Activated CD8-positive, alpha-beta T cell treated with anti-CD3 and anti-CD28 coated beads for 36 hours (primary cell): ENCODE measurements around the gene KCNAB1. TPM values are rescaled to one million over a fixed set of nuclear protein-coding genes. Genes with fewer than 3 reads are reported as not detected.

Experiments used
- ATAC-seq: fragments of 200-7000 bp; cut with Tn5 transposase; one replicate; pipeline ENCODE4 v1.10.0; 2021; ENCODE audit warnings: mild to moderate bottlenecking, moderate library complexity
- CTCF ChIA-PET: fragments of 350-600 bp; sonication (Branson Sonifier 250); formaldehyde crosslinking; loops from one replicate; lab custom pipeline; 2021; ENCODE audit warnings: antibody characterized with exemption; lab: Charles Lee
- POLR2A ChIA-PET: fragments of 350-600 bp; sonication (Branson Sonifier 250); formaldehyde crosslinking; loops from one replicate; lab custom pipeline; 2021; ENCODE audit warnings: antibody characterized with exemption; lab: Charles Lee
- DNase-seq: peaks from one replicate; pipeline ENCODE4 v3.0.0-alpha.2; 2020
- H3K27ac Mint-ChIP-seq: one replicate; pipeline ENCODE4 v1.8.0; 2021; ENCODE audit warnings: mild to moderate bottlenecking, mixed read lengths
- H3K27me3 Mint-ChIP-seq: one replicate; pipeline ENCODE4 v1.8.0; 2021; ENCODE audit warnings: mixed read lengths
- H3K36me3 Mint-ChIP-seq: one replicate; pipeline ENCODE4 v1.8.0; 2021; ENCODE audit warnings: low read depth, mixed read lengths
- H3K4me1 Mint-ChIP-seq: one replicate; pipeline ENCODE4 v1.8.0; 2021; ENCODE audit warnings: low read depth, mixed read lengths
- H3K4me3 Mint-ChIP-seq: one replicate; pipeline ENCODE4 v1.8.0; 2021; ENCODE audit warnings: mild to moderate bottlenecking, moderate library complexity, mixed read lengths
- H3K9me3 Mint-ChIP-seq: one replicate; pipeline ENCODE4 v1.8.0; 2021; ENCODE audit warnings: mixed read lengths
- CTCF ChIP-seq: fragments of 200-600 bp; IDR thresholded peaks from one replicate; pipeline ENCODE4 v1.8.0; 2022; ENCODE audit warnings: antibody characterized with exemption, mild to moderate bottlenecking
- intact Hi-C: fragments of 100-400 bp; cut with micrococcal nuclease; formaldehyde crosslinking; loops from one replicate; pipeline ENCODE4 v1.10.0; 2022
- total RNA-seq, 2 experiments: library from RNA; stranded (reverse); gene quantifications; one replicate each; pipeline ENCODE4 v1.2.3, GENCODE V29; 2021

The KCNAB1 gene
- total RNA-seq, 2 experiments from 2014 or later = not detected

DNA sequence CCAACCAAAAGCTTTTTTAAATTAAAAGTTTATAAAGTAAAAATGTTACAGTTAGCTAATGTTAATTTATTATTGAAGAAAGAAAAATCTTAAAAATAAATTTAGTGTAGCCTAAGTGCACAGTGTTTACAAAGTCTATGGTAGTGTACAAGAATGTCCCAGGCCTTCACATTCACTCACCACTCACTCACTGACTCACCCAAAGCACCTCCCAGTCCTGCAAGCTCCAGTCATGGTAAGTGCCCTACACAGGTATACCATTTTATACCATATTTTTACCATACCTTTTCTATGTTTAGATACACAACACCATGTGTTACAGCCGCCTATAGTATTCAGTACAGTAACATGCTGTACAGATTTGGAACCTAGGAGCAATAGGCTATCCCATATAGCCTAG, 405.4 kb downstream of the KCNAB1 start:
- peaks cover 16% of the 10 kb centered on the region for H3K4me1 Mint-ChIP-seq
- no peak for TF ChIP-seq CTCF
- ATAC-seq (no peak), DNase-seq (no peak)
- ChIA-PET POLR2A (interaction anchor here (0.9 kb wide), 1 partner anchor 11 kb away, joined by 3 read pairs; no protein-coding TSS in a partner anchor), CTCF (interaction anchor here (2.0 to 3.1 kb wide), 2 partner anchors 16 to 375 kb away, joined by 5 to 13 read pairs; no protein-coding TSS in a partner anchor)
- intact Hi-C loops = no loop called here
- H3K27ac Mint-ChIP-seq = no peak overlapping the region
- H3K9me3 Mint-ChIP-seq = no peaks in the 10 kb centered on the region
- H3K36me3 Mint-ChIP-seq = peaks cover 6% of the 10 kb centered on the region
- no peak overlapping the region for H3K4me3 Mint-ChIP-seq
- peaks cover 11% of the 10 kb centered on the region for H3K27me3 Mint-ChIP-seq

GRCh38 chr3:156527060-156527459, 406.7 kb downstream of the KCNAB1 start:
- CTCF ChIA-PET = interaction anchor here (1.5 kb wide), 1 partner anchor 375 kb away, joined by 4 read pairs; no protein-coding TSS in a partner anchor
- H3K9me3 Mint-ChIP-seq = no peaks in the 10 kb centered on the region
- intact Hi-C loops = no loop called here
- DNase-seq = no peak
- peaks cover 6% of the 10 kb centered on the region for H3K36me3 Mint-ChIP-seq
- no peak overlapping the region for H3K4me3 Mint-ChIP-seq
- no peak for TF ChIP-seq CTCF
- POLR2A ChIA-PET = no interaction called here
- H3K4me1 Mint-ChIP-seq = peaks cover 16% of the 10 kb centered on the region
- H3K27ac Mint-ChIP-seq = no peak overlapping the region
- H3K27me3 Mint-ChIP-seq = peaks cover 9% of the 10 kb centered on the region
- ATAC-seq = no peak

DNA sequence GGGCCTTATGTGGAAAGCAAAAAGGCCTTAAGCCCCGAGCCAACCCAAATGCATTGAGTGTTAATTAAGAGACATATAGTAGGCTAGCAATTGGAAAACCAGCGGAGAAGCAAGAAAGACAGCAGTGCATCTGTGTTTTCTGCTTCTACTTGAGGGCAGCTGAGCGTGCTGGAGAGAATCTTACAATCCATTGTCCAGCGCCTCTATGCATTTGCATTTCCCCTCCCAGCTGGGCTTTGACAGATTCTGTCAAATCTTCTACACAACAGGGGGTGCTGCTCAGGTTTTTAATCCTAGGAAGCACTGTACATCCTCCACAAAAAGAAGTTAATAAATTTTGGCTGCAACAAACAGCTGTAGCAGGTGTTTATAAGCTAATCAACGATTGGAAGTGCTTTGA, 410.6 kb downstream of the KCNAB1 start:
- ATAC-seq (no peak), DNase-seq (no peak)
- Mint-ChIP-seq H3K4me1 (peaks cover 7% of the 10 kb centered on the region), H3K4me3 (no peak overlapping the region), H3K27ac (no peak overlapping the region), H3K36me3 (no peaks in the 10 kb centered on the region), H3K27me3 (no peaks in the 10 kb centered on the region), H3K9me3 (no peaks in the 10 kb centered on the region)
- ChIA-PET POLR2A (interaction anchor here (1.0 kb wide), 1 partner anchor 13 kb away, joined by 3 read pairs; no protein-coding TSS in a partner anchor), CTCF (interaction anchor here (1.3 kb wide), 3 partner anchors 10 to 379 kb away, joined by 3 to 4 read pairs (median 3); partner anchors contain the start of gene SSR3)
- intact Hi-C loops = no loop called here
- TF ChIP-seq CTCF = no peak

- DNase-seq = no peak
- Mint-ChIP-seq H3K27ac (no peak overlapping the region), H3K27me3 (no peaks in the 10 kb centered on the region), H3K36me3 (no peaks in the 10 kb centered on the region), H3K9me3 (no peaks in the 10 kb centered on the region), H3K4me1 (peaks cover 7% of the 10 kb centered on the region), H3K4me3 (no peak overlapping the region)
- ATAC-seq = no peak
- ChIA-PET CTCF (interaction anchor here (0.8 to 1.7 kb wide), 2 partner anchors 8 to 17 kb away, joined by 3 to 4 read pairs; no protein-coding TSS in a partner anchor), POLR2A (interaction anchor here (0.6 kb wide), 1 partner anchor 805 kb away, joined by 3 read pairs; no protein-coding TSS in a partner anchor)
- intact Hi-C loops = no loop called here
- TF ChIP-seq CTCF = no peak
These were observed 412.4 kb downstream of the KCNAB1 start for GRCh38 chr3:156532730-156533129.

DNA sequence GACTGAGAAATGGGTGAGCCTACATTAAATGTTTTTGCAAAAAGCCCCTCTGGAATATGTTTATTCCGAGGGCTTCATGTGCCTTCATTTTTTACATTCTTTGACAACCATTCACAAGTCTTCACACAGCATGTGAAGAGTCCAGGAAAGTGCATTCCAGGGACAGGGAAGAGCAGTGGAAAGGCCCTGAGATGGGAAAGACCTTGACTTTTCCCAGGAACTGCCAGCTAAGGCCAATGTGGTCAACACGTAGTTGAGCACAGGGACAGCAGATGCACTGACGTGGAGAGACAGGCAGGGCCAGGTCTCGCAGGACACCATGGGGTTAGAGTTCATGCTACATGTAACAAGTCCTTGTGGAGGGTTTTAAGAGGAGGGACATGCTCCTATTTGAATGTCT, 412.8 kb downstream of the KCNAB1 start:
- POLR2A ChIA-PET = no interaction called here
- H3K9me3 Mint-ChIP-seq = no peaks in the 10 kb centered on the region
- no peak overlapping the region for H3K4me3 Mint-ChIP-seq
- H3K27me3 Mint-ChIP-seq = no peaks in the 10 kb centered on the region
- no peak for TF ChIP-seq CTCF
- intact Hi-C loops = no loop called here
- peaks cover 7% of the 10 kb centered on the region for H3K4me1 Mint-ChIP-seq
- CTCF ChIA-PET = interaction anchor here (0.6 to 1.7 kb wide), 3 partner anchors 8 to 16 kb away, joined by 3 to 4 read pairs (median 3); no protein-coding TSS in a partner anchor
- DNase-seq (no peak), ATAC-seq (no peak)
- no peak overlapping the region for H3K27ac Mint-ChIP-seq
- no peaks in the 10 kb centered on the region for H3K36me3 Mint-ChIP-seq
